ENCODE results near the gene C3AR1.

DNA sequence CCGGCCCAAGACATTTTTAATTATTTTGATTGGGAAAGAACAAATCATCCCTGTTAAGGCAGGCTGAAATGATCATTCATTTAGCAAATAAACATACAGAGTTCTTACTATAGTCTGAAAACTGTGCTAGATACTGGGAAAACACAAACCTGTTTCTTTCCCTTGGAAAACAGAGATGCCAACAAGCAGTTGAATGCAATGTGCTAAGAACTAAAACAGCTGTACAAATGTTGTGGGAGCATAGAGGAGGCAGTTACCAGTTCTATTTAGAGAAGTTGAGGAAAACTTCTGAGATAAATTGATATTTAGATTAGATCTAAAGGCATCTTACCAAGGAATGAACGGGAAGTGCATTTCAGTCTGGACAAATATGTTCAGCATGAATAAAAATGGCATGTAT, 12.8 kb upstream of the C3AR1 start:
- TF ChIP-seq, protein P1, sequence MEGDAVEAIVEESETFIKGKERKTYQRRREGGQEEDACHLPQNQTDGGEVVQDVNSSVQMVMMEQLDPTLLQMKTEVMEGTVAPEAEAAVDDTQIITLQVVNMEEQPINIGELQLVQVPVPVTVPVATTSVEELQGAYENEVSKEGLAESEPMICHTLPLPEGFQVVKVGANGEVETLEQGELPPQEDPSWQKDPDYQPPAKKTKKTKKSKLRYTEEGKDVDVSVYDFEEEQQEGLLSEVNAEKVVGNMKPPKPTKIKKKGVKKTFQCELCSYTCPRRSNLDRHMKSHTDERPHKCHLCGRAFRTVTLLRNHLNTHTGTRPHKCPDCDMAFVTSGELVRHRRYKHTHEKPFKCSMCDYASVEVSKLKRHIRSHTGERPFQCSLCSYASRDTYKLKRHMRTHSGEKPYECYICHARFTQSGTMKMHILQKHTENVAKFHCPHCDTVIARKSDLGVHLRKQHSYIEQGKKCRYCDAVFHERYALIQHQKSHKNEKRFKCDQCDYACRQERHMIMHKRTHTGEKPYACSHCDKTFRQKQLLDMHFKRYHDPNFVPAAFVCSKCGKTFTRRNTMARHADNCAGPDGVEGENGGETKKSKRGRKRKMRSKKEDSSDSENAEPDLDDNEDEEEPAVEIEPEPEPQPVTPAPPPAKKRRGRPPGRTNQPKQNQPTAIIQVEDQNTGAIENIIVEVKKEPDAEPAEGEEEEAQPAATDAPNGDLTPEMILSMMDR (IDR thresholded peaks at IDR 0.05) = no peak
- no peak for TF ChIP-seq POLR2A (IDR thresholded peaks at IDR 0.05)
